BLaER1 treated with 17β-estradiol and CSF1 and Interleukin-3, amounts not matched to agents 10 nM and 100 nM (cell line): ENCODE data around the gene AP2A2.
A peak's percentile ranks its signal among the peaks of the same experiment; 100 is the strongest.

ENCODE experiments used
- H3K27ac ChIP-seq, 11 experiments: shearing (Covaris generic); formaldehyde crosslinking; 2 replicates each; pipeline ENCODE4 v1.8.1; 2022
- H3K27me3 ChIP-seq, 11 experiments: shearing (Covaris generic); formaldehyde crosslinking; 2 replicates each; pipeline ENCODE4 v1.8.1; 2022
- H3K36me3 ChIP-seq, 11 experiments: shearing (Covaris generic); formaldehyde crosslinking; 2 replicates each; pipeline ENCODE4 v1.8.1; 2022
- H3K4me1 ChIP-seq, 10 experiments: shearing (Covaris generic); formaldehyde crosslinking; 2 replicates each; pipeline ENCODE4 v1.8.1; 2022
- H3K4me2 ChIP-seq, 11 experiments: shearing (Covaris generic); formaldehyde crosslinking; 2 replicates each; pipeline ENCODE4 v1.8.1; 2022
- H3K4me3 ChIP-seq, 10 experiments: shearing (Covaris generic); formaldehyde crosslinking; 2 replicates each; pipeline ENCODE4 v1.8.1; 2022
- H3K9ac ChIP-seq, 11 experiments: shearing (Covaris generic); formaldehyde crosslinking; 2 replicates each; pipeline ENCODE4 v1.8.1; 2022
- H3K9me3 ChIP-seq, 11 experiments: shearing (Covaris generic); formaldehyde crosslinking; replicated peaks in 1 of 11; 2 replicates each; pipeline ENCODE4 v1.8.1; 2022
- H4K20me1 ChIP-seq, 11 experiments: shearing (Covaris generic); formaldehyde crosslinking; 2 replicates each; pipeline ENCODE4 v1.8.1; 2022
- Cebpa-rat ChIP-seq, 11 experiments: shearing (Covaris generic); IDR thresholded peaks; 2 replicates each; pipeline ENCODE4 v1.8.1; 2022

Gene AP2A2

DNA sequence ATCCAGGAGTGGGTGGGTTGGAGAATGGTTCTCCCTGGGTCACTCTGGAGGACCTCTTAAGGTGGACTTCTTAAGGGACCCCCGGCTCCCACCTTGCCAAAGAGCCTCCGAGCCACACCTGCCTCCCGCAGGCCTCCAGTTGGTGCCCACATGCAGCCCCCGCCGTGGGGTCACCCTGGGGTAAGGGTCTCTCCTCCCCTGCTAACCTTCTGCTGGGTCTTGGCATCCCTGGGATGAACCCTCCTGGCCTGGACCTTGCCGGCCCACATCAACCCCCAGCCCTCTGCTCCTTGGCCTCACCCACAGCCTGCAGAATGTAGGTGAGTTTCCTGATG is 123.4 kb downstream of the AP2A2 start:
- Histone ChIP-seq H3K9me3 (peaks cover 7 to 15% (median 12%) of the 10 kb centered on the region in 11 experiments; a peak in 18 of 22 replicates), H3K4me3 (no peak overlapping the region), H3K27me3 (no peaks in the 10 kb centered on the region), H4K20me1 (peaks cover 0 to 24% (median 0%) of the 10 kb centered on the region in 11 experiments; a peak in 1 of 22 replicates), H3K4me2 (peak overlapping the region; percentile 52 to 89 (median 69); a peak in 21 of 22 replicates), H3K4me1 (peaks cover 28 to 97% (median 76%) of the 10 kb centered on the region in 10 experiments), H3K27ac (no peak overlapping the region; a peak in 1 of 22 replicates), H3K9ac (peak overlapping the region in 2 of 11 experiments; percentile 24 to 69; a peak in 4 of 22 replicates), H3K36me3 (no peaks in the 10 kb centered on the region)
- no peak for TF ChIP-seq Cebpa-rat (IDR thresholded peaks at IDR 0.05)

DNA sequence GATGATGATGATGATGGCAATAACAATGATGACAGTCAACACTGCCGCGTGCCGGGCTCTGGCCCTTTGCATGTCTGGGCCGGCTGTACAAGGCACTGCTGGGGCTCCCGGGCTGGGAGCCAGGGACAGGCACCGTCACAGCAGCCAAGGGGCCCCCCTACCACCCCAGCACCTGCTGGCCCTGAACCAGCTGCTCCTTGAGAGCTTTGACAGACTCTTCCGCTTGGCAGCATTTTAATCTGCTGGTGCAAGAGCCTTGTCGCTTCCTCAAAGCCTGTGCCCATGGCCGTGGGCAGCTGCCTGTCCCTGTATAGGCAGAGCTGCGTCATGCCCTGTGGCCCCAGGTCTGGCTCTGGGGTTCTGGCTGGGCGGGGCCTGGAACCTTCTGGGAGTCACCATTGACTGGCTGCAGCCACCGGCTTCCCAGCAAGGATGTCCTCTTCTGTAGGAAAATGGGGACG is 123.8 kb downstream of the AP2A2 start:
- peak overlapping the region; percentile 52 to 89 (median 69) for H3K4me2 ChIP-seq
- peaks cover 0 to 24% (median 0%) of the 10 kb centered on the region in 11 experiments; a peak in 2 of 22 replicates for H4K20me1 ChIP-seq
- H3K9ac ChIP-seq, result peak overlapping the region in 4 of 11 experiments; percentile 46 to 69 (median 50); a peak in 9 of 22 replicates
- H3K27me3 ChIP-seq, result no peaks in the 10 kb centered on the region
- H3K9me3 ChIP-seq, result peaks cover 7 to 14% (median 11%) of the 10 kb centered on the region in 11 experiments; a peak in 18 of 22 replicates
- H3K4me3 ChIP-seq, result peak overlapping the region in 1 of 10 experiments; percentile 16; a peak in 2 of 20 replicates
- peak overlapping the region in 4 of 11 experiments; percentile 7 to 45 (median 35); a peak in 4 of 22 replicates for H3K27ac ChIP-seq
- no peaks in the 10 kb centered on the region for H3K36me3 ChIP-seq
- no peak for TF ChIP-seq Cebpa-rat (IDR thresholded peaks at IDR 0.05)
- H3K4me1 ChIP-seq, result peaks cover 26 to 99% (median 79%) of the 10 kb centered on the region in 10 experiments

DNA sequence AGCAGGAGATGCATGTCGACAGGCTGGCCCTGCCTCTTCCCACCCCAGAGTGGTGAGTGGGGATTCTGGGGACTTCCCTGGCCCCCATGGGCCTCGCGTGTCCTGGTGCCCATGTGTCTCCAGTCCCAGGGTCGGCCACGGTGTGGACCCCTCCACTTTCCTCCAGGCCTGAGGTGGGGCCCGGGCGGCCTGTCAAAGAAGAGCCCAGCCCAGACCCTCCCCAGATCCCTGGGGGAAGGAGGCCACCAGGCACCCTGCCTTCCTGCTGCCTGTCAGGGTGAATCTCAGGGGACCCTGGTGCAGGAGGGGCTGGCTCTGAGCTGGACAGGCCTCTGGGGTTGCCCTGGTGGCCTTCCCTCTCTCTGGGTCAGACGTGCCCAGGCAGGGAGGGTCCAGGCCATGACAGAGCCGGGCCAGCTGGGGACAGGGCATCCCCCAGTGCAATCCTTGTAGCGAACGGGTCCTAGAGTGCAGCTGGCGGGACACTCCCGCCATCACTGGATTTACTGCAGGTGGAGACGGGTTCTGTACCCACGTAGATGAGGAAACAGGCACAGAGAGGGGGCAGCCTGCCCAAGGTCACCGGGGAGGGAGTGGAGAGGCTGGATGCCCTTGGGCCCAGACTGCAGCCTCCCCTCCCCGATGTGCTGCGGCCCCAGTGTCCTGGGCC is 124.4 kb downstream of the AP2A2 start:
- peak overlapping the region in 2 of 10 experiments; percentile 15 to 16; a peak in 3 of 20 replicates for H3K4me3 ChIP-seq
- peaks cover 3 to 9% (median 6%) of the 10 kb centered on the region in 11 experiments; a peak in 18 of 22 replicates for H3K9me3 ChIP-seq
- H4K20me1 ChIP-seq, result peaks cover 0 to 24% (median 0%) of the 10 kb centered on the region in 11 experiments; a peak in 2 of 22 replicates
- peaks cover 27 to 99% (median 85%) of the 10 kb centered on the region in 10 experiments for H3K4me1 ChIP-seq
- H3K27me3 ChIP-seq, result no peaks in the 10 kb centered on the region
- H3K9ac ChIP-seq, result peak overlapping the region in 6 of 11 experiments; percentile 4 to 69 (median 48); a peak in 11 of 22 replicates
- H3K27ac ChIP-seq, result peak overlapping the region in 4 of 11 experiments; percentile 7 to 45 (median 35); a peak in 6 of 22 replicates
- H3K36me3 ChIP-seq, result no peaks in the 10 kb centered on the region
- no peak for TF ChIP-seq Cebpa-rat (IDR thresholded peaks at IDR 0.05)
- H3K4me2 ChIP-seq, result peak overlapping the region; percentile 52 to 89 (median 69)

DNA sequence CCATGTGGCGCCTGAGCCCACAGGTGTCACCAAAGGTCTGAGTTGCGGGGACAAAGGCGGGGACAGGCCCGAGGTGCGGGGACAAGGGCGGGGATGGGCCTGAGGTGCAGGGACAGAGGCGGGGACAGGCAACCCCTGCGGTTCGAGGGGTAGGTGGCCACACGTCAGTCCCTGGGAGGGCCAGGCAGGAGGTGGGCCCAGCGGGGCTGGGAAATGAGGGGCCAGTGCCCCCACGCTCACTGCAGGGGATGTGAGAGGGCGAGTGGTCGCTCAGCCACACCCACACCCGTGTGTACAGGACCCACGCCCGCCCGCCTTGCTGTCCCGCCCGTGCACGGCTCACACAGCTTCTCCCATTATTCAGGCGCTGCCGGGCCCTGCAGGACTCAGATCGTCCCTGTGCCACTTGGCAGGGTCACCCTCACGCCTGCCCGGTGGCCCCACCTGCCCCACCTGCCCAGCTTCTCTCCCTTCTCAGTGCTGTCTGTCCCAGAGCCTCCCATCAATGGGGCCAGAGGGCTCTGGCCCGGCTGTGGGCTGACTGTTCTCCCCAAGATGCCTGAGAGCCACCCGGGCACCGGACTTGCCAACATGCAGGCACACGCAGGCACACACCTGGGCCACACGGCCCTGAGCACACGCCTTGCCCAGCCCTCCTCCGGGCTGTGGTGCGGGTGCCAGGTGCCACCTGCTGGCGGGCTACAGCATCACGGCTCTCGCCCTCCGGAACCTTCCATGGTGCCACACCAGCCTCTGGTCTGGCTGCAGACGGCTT is 125.1 kb downstream of the AP2A2 start:
- Histone ChIP-seq H3K27ac (peak overlapping the region in 1 of 11 experiments; percentile 44; a peak in 2 of 22 replicates), H3K4me1 (peaks cover 34 to 100% (median 92%) of the 10 kb centered on the region in 10 experiments), H3K9ac (peak overlapping the region in 5 of 11 experiments; percentile 30 to 69 (median 49); a peak in 8 of 22 replicates), H3K4me3 (peak overlapping the region in 1 of 10 experiments; percentile 16; a peak in 3 of 20 replicates), H3K27me3 (no peaks in the 10 kb centered on the region), H3K4me2 (peak overlapping the region; percentile 52 to 89 (median 69); a peak in 21 of 22 replicates), H4K20me1 (peaks cover 0 to 24% (median 0%) of the 10 kb centered on the region in 11 experiments; a peak in 2 of 22 replicates), H3K9me3 (peaks cover 0 to 1% (median 0%) of the 10 kb centered on the region in 11 experiments; a peak in 2 of 22 replicates), H3K36me3 (no peaks in the 10 kb centered on the region)
- no peak for TF ChIP-seq Cebpa-rat (IDR thresholded peaks at IDR 0.05)

DNA sequence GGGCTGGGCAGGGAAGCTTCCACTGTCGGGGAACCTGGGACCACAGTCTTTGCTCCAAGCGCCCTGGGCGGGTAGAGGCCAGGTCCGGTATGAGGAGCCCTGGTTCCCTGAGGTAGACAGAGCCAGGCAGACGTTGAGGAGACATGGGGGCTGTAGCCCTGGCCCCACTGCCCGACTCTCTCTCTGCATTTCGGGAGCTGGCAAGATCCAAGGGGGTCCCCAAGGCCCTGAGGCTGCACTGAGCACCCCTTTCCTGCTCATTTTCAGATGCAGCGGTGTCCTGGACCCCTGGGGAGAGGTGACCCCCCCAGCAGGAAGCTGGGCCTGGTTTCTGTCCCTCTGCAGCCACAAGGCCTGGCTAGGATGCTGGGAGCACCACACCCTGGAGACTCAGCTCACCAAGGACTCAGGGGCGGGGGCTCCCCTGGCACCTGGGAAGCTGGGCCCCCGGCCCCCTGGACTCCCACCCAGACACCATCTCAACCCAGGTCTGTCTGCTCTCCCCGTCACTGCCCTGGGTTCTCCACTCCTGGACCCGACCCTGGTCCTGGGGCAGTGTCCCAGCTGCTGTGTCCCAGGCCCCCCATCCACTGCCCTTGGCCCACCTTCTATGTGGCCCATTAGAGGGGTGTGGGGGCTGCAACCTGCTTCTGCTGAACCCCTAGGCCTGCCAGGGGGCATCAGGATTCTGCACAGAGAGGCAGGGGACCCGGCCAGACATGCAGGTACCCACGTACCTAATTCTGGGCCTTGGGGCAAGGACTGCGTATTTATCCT is 125.9 kb downstream of the AP2A2 start:
- Histone ChIP-seq H3K4me3 (no peak overlapping the region; a peak in 1 of 20 replicates), H3K9ac (peak overlapping the region in 7 of 11 experiments; percentile 2 to 52 (median 30); a peak in 7 of 22 replicates), H3K27me3 (no peaks in the 10 kb centered on the region), H3K27ac (no peak overlapping the region; a peak in 1 of 22 replicates), H3K4me1 (peaks cover 42 to 100% (median 96%) of the 10 kb centered on the region in 10 experiments), H4K20me1 (peaks cover 0 to 24% (median 0%) of the 10 kb centered on the region in 11 experiments; a peak in 2 of 22 replicates), H3K4me2 (peak overlapping the region; percentile 52 to 89 (median 69); a peak in 18 of 22 replicates), H3K36me3 (no peaks in the 10 kb centered on the region), H3K9me3 (no peaks in the 10 kb centered on the region)
- no peak for TF ChIP-seq Cebpa-rat (IDR thresholded peaks at IDR 0.05)

DNA sequence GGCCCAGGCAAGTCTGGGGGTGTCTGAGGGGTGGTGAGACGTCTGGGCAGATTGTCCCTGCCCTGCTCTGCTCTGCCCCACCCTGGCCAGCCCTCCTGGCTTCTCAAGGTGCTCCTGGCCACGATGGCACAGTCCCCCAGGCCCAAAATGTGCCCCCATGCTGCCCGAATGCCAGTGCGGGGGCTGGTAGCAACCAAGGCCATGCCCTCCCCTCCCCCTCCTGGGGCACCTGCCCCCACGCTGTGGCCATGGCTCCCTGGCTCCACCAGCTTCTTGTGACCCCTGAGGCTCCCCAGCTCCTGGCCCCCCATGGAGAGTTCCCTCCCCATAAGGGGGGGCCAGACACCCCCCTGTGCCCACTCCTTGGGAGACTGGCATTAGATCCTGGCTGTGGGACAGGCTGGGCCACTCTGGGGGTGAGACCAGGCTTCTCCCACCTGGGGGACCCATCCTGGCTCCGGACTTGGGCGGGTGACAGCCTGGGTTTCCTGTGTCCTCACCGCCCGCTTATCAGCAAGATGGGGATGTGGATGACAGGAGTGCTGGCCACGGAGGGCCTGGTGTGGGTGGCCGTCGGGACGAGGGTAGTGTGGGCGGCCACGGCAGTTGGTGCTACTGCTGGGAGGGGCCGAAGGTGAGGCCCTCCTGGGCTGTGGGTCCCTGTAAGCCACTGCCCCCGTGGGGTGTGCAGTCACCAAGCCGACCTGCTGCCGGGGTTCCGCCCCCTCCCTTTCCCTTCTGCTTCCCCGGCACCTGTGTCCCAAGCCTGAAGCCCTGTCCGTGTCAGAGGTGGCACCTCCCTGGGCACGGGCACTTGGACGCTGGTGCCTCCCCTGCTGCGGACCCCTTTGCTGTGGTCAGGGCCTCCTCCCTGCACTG is 126.7 kb downstream of the AP2A2 start:
- no peaks in the 10 kb centered on the region for H3K36me3 ChIP-seq
- peak overlapping the region in 6 of 11 experiments; percentile 2 to 52 (median 38); a peak in 7 of 22 replicates for H3K9ac ChIP-seq
- H3K9me3 ChIP-seq, result no peaks in the 10 kb centered on the region
- no peak overlapping the region; a peak in 2 of 22 replicates for H3K27ac ChIP-seq
- H3K27me3 ChIP-seq, result no peaks in the 10 kb centered on the region
- peaks cover 0 to 24% (median 0%) of the 10 kb centered on the region in 11 experiments; a peak in 2 of 22 replicates for H4K20me1 ChIP-seq
- no peak overlapping the region for H3K4me3 ChIP-seq
- H3K4me1 ChIP-seq, result peaks cover 49 to 98% (median 96%) of the 10 kb centered on the region in 10 experiments
- TF ChIP-seq Cebpa-rat (IDR thresholded peaks at IDR 0.05), result no peak
- H3K4me2 ChIP-seq, result peak overlapping the region in 9 of 11 experiments; percentile 15 to 89 (median 82); a peak in 12 of 22 replicates
